H9 (cell line): ENCODE results near the gene NEURL1. TPM values are rescaled to one million over a fixed set of nuclear protein-coding genes. Genes with fewer than 3 reads are reported as not detected.

ENCODE experiments used
- DNase-seq: peaks from one replicate; pipeline ENCODE4 v3.0.0-alpha.2; 2017
- H2AFZ ChIP-seq: one replicate; pipeline ENCODE4 v1.6.1; 2013; ENCODE audit warnings: mild to moderate bottlenecking, low read length, control low read depth, moderate library complexity
- H2AK5ac ChIP-seq: 2 replicates; pipeline ENCODE4 v1.6.1; 2013; ENCODE audit warnings: low read length, control low read depth, mixed read lengths; ENCODE audit not compliant: insufficient read length
- H2BK120ac ChIP-seq: one replicate; pipeline ENCODE4 v1.6.1; 2013; ENCODE audit warnings: low read depth, mild to moderate bottlenecking, low read length, control low read depth, inconsistent platforms; ENCODE audit not compliant: poor library complexity, severe bottlenecking
- H2BK12ac ChIP-seq: 2 replicates; pipeline ENCODE4 v1.6.1; 2013; ENCODE audit warnings: low read length, control low read depth, mixed read lengths, low read depth; ENCODE audit not compliant: insufficient read length
- H2BK15ac ChIP-seq: 2 replicates; pipeline ENCODE4 v1.6.1; 2013; ENCODE audit warnings: low read depth, low read length, control low read depth
- H2BK20ac ChIP-seq: one replicate; pipeline ENCODE4 v1.6.1; 2013; ENCODE audit warnings: low read depth, mild to moderate bottlenecking, low read length, control low read depth, inconsistent platforms; ENCODE audit not compliant: poor library complexity, severe bottlenecking
- H2BK5ac ChIP-seq: 2 replicates; pipeline ENCODE4 v1.6.1; 2013; ENCODE audit warnings: low read length, control low read depth, mixed read lengths; ENCODE audit not compliant: insufficient read length
- H3K14ac ChIP-seq: 2 replicates; pipeline ENCODE4 v1.6.1; 2013; ENCODE audit warnings: low read length, control low read depth; ENCODE audit not compliant: insufficient read depth
- H3K18ac ChIP-seq: 2 replicates; pipeline ENCODE4 v1.6.1; 2013; ENCODE audit warnings: low read depth, mild to moderate bottlenecking, mixed read lengths, low read length, control low read depth; ENCODE audit not compliant: insufficient read length
- H3K23ac ChIP-seq: 2 replicates; pipeline ENCODE4 v1.6.1; 2013; ENCODE audit warnings: low read length, control low read depth, mixed read lengths, low read depth; ENCODE audit not compliant: insufficient read length
- H3K23me2 ChIP-seq: 2 replicates; pipeline ENCODE4 v1.6.1; 2013; ENCODE audit warnings: low read depth, mild to moderate bottlenecking, mixed read lengths, low read length, control low read depth; ENCODE audit not compliant: insufficient read length, poor library complexity, severe bottlenecking
- H3K27ac ChIP-seq: 2 replicates; pipeline ENCODE4 v1.5.1; 2013; ENCODE audit warnings: low read length, control low read depth, mixed read lengths, low read depth; ENCODE audit not compliant: insufficient read length
- H3K27me3 ChIP-seq: 2 replicates; pipeline ENCODE4 v1.6.1; 2013; ENCODE audit warnings: low read length, control low read depth, inconsistent platforms; ENCODE audit not compliant: insufficient read depth
- H3K4ac ChIP-seq: 2 replicates; pipeline ENCODE4 v1.6.1; 2013; ENCODE audit warnings: low read depth, mild to moderate bottlenecking, control low read depth, inconsistent platforms, low read length, moderate library complexity
- H3K4me1 ChIP-seq: 2 replicates; pipeline ENCODE4 v1.6.1; 2013; ENCODE audit warnings: low read length, control low read depth, inconsistent platforms; ENCODE audit not compliant: insufficient read depth
- H3K4me2 ChIP-seq: 2 replicates; pipeline ENCODE4 v1.6.1; 2013; ENCODE audit warnings: low read length, control low read depth, mixed read lengths; ENCODE audit not compliant: insufficient read length, insufficient read depth
- H3K56ac ChIP-seq: 2 replicates; pipeline ENCODE4 v1.6.1; 2013; ENCODE audit warnings: low read depth, mild to moderate bottlenecking, mixed read lengths, low read length, control low read depth; ENCODE audit not compliant: insufficient read length
- H3K79me1 ChIP-seq: 2 replicates; pipeline ENCODE4 v1.6.1; 2013; ENCODE audit warnings: low read depth, mild to moderate bottlenecking, moderate library complexity, low read length, control low read depth, inconsistent platforms; ENCODE audit not compliant: insufficient read depth, poor library complexity, severe bottlenecking
- H3K79me2 ChIP-seq: 2 replicates; pipeline ENCODE4 v1.6.1; 2013; ENCODE audit warnings: low read length, control low read depth, inconsistent platforms; ENCODE audit not compliant: insufficient read depth
- H3K9ac ChIP-seq: 2 replicates; pipeline ENCODE4 v1.6.1; 2013; ENCODE audit warnings: low read length, control low read depth, mixed read lengths; ENCODE audit not compliant: insufficient read length; ENCODE audit errors: extremely low read depth
- H3K9me3 ChIP-seq: one replicate; pipeline ENCODE4 v1.6.1; 2013; ENCODE audit warnings: low read depth, low read length, inconsistent platforms; ENCODE audit not compliant: control insufficient read depth
- H3T11ph ChIP-seq: one replicate; pipeline ENCODE4 v1.6.1; 2013; ENCODE audit warnings: mild to moderate bottlenecking, low read length, control low read depth, inconsistent platforms
- H4K20me1 ChIP-seq: one replicate; pipeline ENCODE4 v1.6.1; 2013; ENCODE audit not compliant: control insufficient read depth, insufficient read length, insufficient read depth
- H4K5ac ChIP-seq: 2 replicates; pipeline ENCODE4 v1.6.1; 2013; ENCODE audit warnings: low read depth, mild to moderate bottlenecking, mixed read lengths, low read length, control low read depth; ENCODE audit not compliant: insufficient read length
- H4K8ac ChIP-seq: replicated peaks from 2 replicates; pipeline ENCODE4 v1.6.1; 2013; ENCODE audit warnings: low read length, control low read depth, mixed read lengths, low read depth; ENCODE audit not compliant: insufficient read length
- H4K91ac ChIP-seq: 2 replicates; pipeline ENCODE4 v1.6.1; 2013; ENCODE audit warnings: low read depth, mild to moderate bottlenecking, moderate library complexity, mixed read lengths, low read length, control low read depth; ENCODE audit not compliant: insufficient read length
- H3K27ac Mint-ChIP-seq, 3 experiments: 2 replicates in 2 of 3; 3 replicates in 1 of 3; pipeline ENCODE4 v1.8.0; 2020 to 2021; ENCODE audit warnings: mixed read lengths in 3 of 3, mild to moderate bottlenecking in 1 of 3, moderate library complexity in 1 of 3
- H3K27me3 Mint-ChIP-seq: 2 replicates; pipeline ENCODE4 v1.8.0; 2021; ENCODE audit warnings: low read depth, mild to moderate bottlenecking, moderate library complexity, mixed read lengths
- H3K36me3 Mint-ChIP-seq, 3 experiments: 2 replicates in 2 of 3; 3 replicates in 1 of 3; pipeline ENCODE4 v1.8.0; 2020 to 2021; ENCODE audit warnings: low read depth in 3 of 3, mixed read lengths in 3 of 3; ENCODE audit not compliant: insufficient read depth in 1 of 3
- H3K4me1 Mint-ChIP-seq, 2 experiments: 2 replicates each; pipeline ENCODE4 v1.8.0; 2020; ENCODE audit warnings: mixed read lengths in 2 of 2
- H3K4me3 Mint-ChIP-seq, 2 experiments: 2 replicates in 1 of 2; 3 replicates in 1 of 2; pipeline ENCODE4 v1.8.0; 2020 to 2021; ENCODE audit warnings: mild to moderate bottlenecking in 2 of 2, mixed read lengths in 2 of 2, moderate library complexity in 1 of 2
- H3K9me3 Mint-ChIP-seq, 2 experiments: 2 replicates in 1 of 2; 3 replicates in 1 of 2; pipeline ENCODE4 v1.8.0; 2020; ENCODE audit warnings: mild to moderate bottlenecking in 2 of 2, mixed read lengths in 2 of 2, moderate library complexity in 1 of 2
- WGBS: extraction: QIAGEN DNeasy Blood & Tissue Kit; methylation state at CpG from one replicate; pipeline ENCODE4 v1.1.7; 2013; ENCODE audit warnings: missing lambda C conversion rate, low lambda C conversion rate, mixed read lengths; ENCODE audit not compliant: insufficient read length; ENCODE audit errors: extremely low coverage; 5-methylcytosine and 5-hydroxymethylcytosine counted together
- total RNA-seq: library from RNA; stranded (reverse); gene quantifications from 2 replicates; pipeline ENCODE4 v1.2.1, GENCODE V29; 2021
- TF ChIP-seq, protein P1 (sequence below): fragments of 200-600 bp; sonication (generic); conservative IDR thresholded peaks from 3 replicates; pipeline ENCODE4 v1.8.0; 2021; ENCODE audit warnings: antibody characterized with exemption, mild to moderate bottlenecking

Gene NEURL1
- total RNA-seq, 1 experiment from 2014 or later, result 1.2 TPM

DNA sequence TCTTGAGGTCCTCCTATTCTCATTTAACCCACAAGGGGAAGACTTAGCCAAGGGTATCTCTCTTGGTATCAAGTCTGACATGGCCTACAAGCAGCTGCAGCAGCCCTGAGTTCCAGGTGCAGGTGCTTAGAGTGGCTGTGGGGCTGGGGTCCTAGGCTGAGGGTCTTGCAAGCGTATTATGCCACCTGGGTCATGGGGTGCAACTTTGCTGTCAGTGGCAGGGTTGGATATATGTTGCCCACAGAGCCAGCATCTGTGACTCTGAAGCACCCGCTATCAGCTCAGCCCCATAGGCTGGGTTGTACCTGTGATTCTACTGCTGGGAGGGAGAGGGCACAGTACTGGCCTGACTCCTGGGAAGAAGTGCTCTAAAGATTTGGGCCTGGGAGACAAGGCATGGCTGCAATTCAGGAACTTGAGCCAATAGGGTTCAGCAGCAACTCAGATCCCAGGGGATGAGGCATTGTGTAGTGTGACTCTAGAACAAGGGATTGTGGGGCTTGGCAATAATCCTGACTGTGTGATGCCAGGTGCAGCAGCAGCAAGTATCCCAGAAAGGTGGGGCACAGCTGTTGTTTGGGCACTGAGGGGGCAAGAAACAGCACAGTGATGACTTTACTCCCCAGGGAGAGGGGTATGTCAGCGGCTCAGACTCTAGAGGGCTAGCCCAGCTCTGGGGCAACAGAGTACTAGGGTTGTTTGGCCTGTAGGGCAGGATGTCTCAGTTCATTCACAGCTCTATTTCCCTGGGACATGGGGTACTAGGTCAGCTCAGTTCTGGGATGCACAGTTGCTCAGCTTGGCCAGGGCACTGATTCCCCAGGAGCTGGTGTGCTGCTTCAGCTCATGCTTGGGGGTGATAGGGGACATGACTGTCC is 41.4 kb downstream of the NEURL1 start:
- no peak overlapping the region for H3K56ac ChIP-seq
- no peak overlapping the region for H3K27ac Mint-ChIP-seq
- no peak overlapping the region for H2AFZ ChIP-seq

More for the DNA sequence above, 41.4 kb downstream of the NEURL1 start:
- Histone ChIP-seq H3T11ph (no peak overlapping the region), H3K9ac (no peak overlapping the region), H2BK12ac (no peak overlapping the region), H4K20me1 (no peaks in the 10 kb centered on the region), H2BK15ac (no peak overlapping the region), H4K5ac (no peak overlapping the region), H3K14ac (no peak overlapping the region; the same call in 1 of the 2 replicates), H2BK20ac (no peak overlapping the region), H3K79me1 (no peaks in the 10 kb centered on the region), H2BK120ac (no peak overlapping the region), H3K27me3 (no peaks in the 10 kb centered on the region; the same call in 1 of the 2 replicates), H4K8ac (no peak overlapping the region), H3K79me2 (no peaks in the 10 kb centered on the region), H3K27ac (no peak overlapping the region), H3K23me2 (no peaks in the 10 kb centered on the region), H3K4me2 (no peak overlapping the region), H3K23ac (no peak overlapping the region), H2AK5ac (no peak overlapping the region), H3K9me3 (no peaks in the 10 kb centered on the region), H3K18ac (peak overlapping the region; percentile 28), H3K4me1 (no peaks in the 10 kb centered on the region), H3K4ac (no peak overlapping the region), H4K91ac (no peak overlapping the region), H2BK5ac (no peak overlapping the region)
- Mint-ChIP-seq H3K4me1 (no peaks in the 10 kb centered on the region), H3K4me3 (no peak overlapping the region), H3K36me3 (peaks cover 0 to 11% (median 4%) of the 10 kb centered on the region in 3 experiments; a peak in 4 of 7 replicates), H3K9me3 (peaks cover 18% of the 10 kb centered on the region in 2 experiments), H3K27me3 (peaks cover 7% of the 10 kb centered on the region)
- TF ChIP-seq, protein P1, sequence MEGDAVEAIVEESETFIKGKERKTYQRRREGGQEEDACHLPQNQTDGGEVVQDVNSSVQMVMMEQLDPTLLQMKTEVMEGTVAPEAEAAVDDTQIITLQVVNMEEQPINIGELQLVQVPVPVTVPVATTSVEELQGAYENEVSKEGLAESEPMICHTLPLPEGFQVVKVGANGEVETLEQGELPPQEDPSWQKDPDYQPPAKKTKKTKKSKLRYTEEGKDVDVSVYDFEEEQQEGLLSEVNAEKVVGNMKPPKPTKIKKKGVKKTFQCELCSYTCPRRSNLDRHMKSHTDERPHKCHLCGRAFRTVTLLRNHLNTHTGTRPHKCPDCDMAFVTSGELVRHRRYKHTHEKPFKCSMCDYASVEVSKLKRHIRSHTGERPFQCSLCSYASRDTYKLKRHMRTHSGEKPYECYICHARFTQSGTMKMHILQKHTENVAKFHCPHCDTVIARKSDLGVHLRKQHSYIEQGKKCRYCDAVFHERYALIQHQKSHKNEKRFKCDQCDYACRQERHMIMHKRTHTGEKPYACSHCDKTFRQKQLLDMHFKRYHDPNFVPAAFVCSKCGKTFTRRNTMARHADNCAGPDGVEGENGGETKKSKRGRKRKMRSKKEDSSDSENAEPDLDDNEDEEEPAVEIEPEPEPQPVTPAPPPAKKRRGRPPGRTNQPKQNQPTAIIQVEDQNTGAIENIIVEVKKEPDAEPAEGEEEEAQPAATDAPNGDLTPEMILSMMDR, result no peak
- WGBS, result no CpG with 5 or more reads among the region's 3 CpGs
- peak; percentile 13 for DNase-seq
